Ovary (tissue), 3 donors: ENCODE results near the gene ADGRE2.

Experiments
- POLR2A ChIP-seq: fragments of 450-650 bp; IDR thresholded peaks from one replicate; pipeline ENCODE4 v1.6.1; 2017; ENCODE audit warnings: antibody characterized with exemption, mild to moderate bottlenecking, moderate library complexity
- TF ChIP-seq, protein P1 (sequence below), 3 donors: fragments of 450-650 bp in 2 of 3; fragments of 200-600 bp in 1 of 3; IDR thresholded peaks; one replicate each; pipeline versions ENCODE4 v1.5.1 to v1.8.0; 2016 to 2022; ENCODE audit warnings: antibody characterized with exemption in 3 of 3, mild to moderate bottlenecking in 1 of 3
- donor health status: DM: no; HTN: no; CAD: no.

DNA sequence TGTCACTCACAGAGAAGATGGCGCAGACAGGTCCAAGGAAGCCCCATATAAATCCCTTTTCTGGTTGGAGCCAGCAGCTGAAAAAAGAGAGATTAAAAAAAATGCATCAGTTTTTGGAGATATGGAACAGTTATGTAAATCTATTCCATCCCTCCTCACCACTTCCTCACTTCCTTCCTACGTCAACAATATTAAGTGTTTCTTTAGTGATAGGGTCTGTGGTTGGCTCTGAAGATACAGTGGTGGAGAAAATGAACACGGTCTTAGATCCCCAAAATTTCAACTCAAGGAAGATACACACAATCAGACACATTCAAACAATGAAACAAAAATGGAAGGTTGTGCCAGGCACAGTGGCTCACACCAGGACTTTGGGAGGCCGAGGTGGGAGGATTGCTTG, 31.5 kb downstream of the ADGRE2 start:
- TF ChIP-seq, protein P1, sequence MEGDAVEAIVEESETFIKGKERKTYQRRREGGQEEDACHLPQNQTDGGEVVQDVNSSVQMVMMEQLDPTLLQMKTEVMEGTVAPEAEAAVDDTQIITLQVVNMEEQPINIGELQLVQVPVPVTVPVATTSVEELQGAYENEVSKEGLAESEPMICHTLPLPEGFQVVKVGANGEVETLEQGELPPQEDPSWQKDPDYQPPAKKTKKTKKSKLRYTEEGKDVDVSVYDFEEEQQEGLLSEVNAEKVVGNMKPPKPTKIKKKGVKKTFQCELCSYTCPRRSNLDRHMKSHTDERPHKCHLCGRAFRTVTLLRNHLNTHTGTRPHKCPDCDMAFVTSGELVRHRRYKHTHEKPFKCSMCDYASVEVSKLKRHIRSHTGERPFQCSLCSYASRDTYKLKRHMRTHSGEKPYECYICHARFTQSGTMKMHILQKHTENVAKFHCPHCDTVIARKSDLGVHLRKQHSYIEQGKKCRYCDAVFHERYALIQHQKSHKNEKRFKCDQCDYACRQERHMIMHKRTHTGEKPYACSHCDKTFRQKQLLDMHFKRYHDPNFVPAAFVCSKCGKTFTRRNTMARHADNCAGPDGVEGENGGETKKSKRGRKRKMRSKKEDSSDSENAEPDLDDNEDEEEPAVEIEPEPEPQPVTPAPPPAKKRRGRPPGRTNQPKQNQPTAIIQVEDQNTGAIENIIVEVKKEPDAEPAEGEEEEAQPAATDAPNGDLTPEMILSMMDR (IDR thresholded peaks at IDR 0.05): no peak
- no peak for TF ChIP-seq POLR2A
